SIG-M5 (cell line): Measurements from ENCODE around the gene HNRNPH2.

Experiments
- DNase-seq: peaks from one replicate; lab custom pipeline; 2025; lab: John Stamatoyannopoulos, UW

The HNRNPH2 gene, protein sequence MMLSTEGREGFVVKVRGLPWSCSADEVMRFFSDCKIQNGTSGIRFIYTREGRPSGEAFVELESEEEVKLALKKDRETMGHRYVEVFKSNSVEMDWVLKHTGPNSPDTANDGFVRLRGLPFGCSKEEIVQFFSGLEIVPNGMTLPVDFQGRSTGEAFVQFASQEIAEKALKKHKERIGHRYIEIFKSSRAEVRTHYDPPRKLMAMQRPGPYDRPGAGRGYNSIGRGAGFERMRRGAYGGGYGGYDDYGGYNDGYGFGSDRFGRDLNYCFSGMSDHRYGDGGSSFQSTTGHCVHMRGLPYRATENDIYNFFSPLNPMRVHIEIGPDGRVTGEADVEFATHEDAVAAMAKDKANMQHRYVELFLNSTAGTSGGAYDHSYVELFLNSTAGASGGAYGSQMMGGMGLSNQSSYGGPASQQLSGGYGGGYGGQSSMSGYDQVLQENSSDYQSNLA

DNA sequence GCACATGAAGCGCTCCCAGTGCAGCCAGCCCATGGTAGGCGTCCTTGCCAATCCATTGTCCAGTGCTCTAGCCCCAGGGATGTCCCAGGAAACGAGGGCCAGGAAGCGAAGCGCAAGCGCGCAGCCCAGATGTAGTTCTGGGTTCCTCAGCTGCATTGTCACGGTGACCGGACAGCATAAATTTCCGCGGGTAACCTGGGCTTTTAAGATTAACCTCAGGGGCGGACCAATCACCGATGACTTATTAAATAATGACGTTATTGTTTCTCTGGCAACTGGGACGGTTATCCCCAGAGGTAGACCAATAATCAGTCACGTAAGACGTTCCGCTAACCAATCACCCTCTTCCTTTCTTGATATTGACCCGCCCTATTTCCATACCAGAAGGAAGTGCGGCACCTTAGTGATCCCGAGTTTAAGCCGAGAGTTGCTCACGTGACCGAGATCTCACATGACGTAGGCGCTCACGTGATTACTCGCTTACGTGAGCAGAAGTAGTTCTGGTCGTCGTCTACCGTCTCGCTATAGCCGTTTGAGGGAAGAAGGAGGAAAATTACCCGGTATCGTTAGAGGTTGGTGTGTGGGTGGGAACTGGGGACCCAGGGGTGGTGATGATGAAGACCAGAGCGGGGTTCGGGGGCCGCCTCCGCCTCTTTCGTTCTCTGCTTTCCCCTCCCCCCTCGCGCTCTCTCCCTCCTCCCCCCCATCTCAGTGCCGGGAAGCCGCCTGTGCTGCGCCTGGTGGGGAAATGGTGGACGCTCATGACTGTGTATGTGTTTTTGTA is at the start of gene HNRNPH2, which contains the start of gene GLA:
Gene HNRNPH2 (plus strand): TSS at position 475 of the 784 bp plus-strand sequence. CDS start 3,767 bp downstream, outside the sequence.
Gene GLA (minus strand): TSS at position 178 of the 784 bp plus-strand sequence. CDS start 22 bp downstream, at position 156.
- peak; percentile 96 for DNase-seq

DNA sequence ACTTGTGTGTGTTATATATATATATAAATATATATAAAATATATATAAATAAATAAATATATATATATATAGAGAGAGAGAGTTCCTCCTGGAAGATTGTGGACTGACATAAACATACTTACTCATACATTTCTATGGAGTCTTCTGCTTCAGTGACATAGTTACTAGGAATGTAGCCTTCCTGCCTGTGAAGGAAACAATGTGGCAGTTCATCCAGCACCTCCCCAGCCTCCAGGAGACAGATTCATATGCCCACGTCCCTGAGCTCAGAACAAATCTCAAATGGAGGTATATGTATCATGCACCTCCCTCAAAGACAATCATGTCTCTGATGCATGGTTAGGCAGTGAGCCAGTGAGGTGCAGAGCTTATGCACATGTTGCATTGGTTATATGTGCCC is 48.1 kb upstream of the HNRNPH2 start:
- no peak for DNase-seq

DNA sequence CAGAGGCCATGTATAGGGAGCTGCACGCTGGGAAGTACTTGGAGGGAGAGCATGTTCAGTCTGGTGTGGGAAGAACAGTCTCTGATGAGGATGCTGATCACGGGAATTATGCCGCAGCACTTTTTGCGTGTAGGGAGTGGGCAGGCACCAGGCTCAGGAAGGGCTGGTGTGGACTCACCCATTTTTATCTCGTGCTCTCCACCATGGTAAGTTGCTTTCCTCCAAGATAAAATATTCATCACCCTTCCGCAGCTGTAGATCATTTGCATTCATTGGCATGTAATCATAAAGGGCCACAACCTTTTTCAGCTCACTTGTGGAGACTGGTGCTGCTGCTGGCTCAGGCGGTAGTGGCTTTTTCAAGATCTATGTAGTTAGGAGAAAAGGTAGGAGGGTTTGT is 47.6 kb upstream of the HNRNPH2 start:
- no peak for DNase-seq

DNA sequence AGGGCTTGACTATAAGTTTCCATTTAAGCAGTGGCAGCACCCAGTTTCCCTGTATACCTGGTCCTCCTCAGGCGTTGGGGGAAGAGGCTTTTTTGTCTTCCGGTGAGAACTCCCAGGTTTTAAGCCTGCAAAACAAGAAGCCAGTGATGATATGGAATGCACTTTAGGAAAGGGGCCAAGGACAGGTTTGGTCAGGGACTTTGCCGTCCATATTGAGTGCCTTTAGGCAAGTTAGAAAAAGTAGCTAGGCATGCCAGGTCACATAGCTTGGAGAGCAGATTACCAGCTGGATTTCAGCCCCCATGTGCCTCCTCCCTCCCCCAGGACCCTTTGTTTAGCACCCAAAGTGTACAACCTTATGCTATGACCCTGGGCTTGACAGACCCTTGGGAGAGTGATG is 45.9 kb upstream of the HNRNPH2 start:
- no peak for DNase-seq

DNA sequence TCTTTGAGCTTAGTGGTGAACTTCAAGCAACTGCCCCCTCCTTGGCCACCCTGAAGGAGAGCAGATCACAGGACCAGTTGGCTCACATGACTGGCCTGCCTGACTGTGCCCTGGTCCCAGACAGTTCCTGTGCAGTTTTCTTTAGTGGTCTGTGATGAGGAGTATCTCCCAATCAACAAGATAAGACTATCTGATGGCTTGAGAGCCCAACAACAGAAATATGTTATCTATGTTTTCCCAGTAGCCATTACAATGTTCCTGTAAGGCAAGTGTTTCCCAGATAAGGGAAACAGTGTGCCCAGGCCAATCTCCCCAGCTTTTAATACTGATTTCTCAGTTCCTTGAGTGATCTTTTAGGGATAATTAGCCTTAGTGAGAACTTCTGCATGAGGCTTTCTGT is 45.3 kb upstream of the HNRNPH2 start:
- no peak for DNase-seq

DNA sequence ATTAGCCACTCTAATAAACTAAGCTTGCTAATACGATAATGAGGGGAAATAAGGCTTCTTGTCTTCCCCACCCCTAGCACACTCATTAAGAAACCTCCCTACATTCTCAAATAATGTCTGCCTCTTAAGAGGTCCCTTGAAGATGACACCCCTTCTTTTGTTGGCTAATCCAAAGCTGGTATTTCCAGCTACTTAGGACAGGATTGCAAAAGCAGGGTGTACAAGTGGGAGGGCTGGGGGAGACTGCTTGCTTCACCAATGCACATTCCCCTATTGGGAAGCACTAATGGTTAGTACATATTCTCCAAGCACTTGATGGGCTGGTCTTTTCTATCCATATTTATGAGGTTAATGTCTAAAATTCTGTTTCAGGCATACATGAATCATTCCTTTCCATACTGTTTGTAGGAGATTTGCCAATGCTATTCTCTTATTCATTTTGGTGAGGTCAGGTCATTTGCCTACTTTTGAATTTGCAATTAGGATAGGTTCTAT is 42.7 kb upstream of the HNRNPH2 start:
- DNase-seq: no peak

DNA sequence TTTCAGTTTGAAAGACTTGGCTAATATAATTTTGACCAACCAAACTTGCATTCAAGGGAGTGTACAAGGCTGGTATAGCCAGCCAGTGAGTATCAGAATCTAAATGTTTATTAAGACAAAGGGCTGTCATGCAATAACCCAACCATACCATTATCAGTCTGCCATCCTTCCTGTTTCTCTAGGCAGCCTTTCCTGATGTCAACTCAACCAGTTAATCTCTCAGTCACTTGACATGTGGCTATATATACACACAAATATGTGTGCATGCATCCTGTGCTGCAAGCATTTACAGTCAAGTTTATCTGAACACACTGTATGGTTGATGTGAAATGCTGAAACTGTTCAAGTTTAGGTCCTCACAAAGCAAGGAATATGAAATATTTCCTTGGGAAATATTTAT is 39.2 kb upstream of the HNRNPH2 start:
- DNase-seq: no peak

DNA sequence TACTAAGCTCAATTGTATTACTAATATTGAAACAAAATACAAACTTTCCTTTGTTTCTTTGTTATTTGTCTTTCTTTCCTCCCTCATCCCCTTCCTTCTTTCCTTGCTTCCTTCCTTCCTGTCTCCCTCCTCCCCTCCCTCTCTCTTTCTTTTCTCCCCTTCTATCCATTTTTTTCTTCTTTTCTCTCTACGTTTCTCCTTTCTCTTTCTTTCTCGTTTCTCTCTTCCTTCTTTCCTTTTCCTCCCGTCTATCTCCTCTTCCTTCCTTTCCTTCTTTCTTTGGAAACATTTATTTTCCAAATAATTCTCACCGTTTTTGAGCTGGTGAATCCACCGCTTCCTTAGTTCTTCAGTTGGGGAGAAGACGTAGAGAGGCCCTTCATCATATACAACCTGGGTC is 38.3 kb upstream of the HNRNPH2 start:
- no peak for DNase-seq

DNA sequence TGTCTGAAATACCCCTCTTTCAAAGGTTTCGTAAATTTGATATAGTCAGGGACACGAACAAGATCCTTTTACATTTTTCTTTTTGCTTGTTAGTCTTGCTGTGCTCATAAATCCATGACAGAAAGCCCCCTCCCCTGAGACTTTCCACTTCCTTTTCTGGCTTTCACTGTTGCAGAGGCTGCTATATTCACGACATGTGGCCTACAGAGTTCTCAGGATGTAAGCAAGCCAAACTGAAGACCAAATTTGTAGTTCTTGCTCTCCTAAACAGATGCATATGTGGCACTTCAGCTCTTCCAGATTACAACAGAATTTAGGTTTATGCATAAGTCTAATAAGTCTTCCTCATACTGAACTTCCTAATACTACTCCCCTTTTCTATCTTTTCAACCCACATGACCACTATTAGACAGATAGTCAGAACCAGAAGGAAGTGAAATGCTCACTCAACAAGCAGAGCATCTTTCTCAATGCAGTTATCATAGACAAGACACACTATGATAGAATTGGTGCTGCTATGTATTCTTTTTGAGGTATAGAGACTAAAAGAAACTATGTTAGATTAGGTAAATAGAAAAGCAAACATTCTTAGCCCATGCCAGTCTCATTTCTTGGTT is 37.0 kb upstream of the HNRNPH2 start:
- DNase-seq: no peak

DNA sequence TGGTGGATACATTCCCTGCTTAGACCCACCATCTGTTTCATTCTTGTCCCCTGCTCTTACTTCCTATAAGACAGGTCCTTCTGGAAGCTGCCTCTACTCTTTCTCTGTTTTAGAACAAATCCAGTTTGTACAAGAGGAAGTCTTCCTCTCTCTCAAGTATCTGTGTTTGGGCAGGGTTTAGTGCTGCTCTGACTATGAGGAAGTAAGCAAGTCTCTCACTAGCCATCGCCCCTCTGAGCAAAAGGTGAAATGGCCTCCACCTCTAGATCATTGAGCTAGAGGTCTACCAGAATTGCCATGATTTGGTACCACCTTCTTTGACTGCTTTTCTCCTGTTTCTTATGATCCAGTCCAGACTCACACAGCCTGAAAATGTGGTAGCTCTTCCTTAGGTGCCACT is 30.5 kb upstream of the HNRNPH2 start:
- no peak for DNase-seq

DNA sequence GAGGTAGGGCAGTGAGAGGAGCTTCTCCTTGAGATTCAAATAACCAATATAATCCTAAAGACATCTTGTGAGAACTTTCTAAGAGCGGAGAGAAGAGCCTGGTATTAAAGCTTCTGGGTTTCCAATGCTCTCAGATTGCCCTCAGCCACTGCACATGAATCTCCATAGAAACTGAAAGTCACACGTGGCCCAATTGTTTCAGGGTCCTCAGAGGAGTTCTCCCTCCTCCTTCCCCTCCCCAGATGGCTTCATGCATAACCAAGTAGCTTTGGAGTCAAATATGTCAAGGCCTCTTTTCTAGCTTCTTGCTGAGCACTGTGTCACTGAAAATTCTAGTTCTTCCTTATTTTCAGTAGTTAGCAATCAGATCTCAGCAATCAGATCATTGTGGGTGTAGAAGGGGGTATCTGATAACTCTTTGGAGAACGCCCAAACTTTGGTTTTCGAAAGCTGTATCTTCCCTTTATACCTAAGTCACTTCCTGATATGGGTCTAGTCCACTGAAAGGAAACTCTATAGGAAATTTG is 24.3 kb upstream of the HNRNPH2 start:
- no peak for DNase-seq

DNA sequence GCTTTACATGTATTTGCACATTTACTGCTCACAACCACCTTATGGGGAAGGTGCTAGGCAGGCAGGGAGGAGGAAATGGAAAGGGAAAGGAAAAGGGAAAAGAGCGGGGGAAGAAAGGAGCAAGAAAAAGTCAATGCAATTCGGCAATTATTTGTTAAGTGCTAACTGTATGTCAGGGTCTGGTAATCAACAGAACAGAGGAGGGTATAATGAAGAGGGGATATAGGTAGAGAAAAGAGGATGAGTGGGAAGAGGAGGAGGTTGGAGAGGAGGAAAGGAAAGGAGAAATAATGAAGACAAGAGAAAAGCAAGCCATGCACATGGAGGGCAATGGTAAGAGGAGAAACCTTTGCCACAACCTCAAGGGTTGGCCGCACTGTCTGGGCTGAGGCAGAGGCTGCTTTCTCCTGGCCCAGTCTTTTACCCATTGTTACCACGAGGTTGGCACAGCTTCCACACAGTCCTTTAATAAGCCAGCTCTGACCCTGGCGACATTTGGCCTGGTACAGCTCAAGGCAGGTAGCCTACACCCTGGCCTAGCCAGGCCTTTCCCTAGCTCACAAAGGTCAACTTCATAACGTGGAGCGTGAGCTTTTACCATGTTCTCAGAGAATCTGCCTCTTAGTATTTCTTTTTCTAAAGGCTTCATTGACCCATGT is 22.9 kb upstream of the HNRNPH2 start:
- no peak for DNase-seq

DNA sequence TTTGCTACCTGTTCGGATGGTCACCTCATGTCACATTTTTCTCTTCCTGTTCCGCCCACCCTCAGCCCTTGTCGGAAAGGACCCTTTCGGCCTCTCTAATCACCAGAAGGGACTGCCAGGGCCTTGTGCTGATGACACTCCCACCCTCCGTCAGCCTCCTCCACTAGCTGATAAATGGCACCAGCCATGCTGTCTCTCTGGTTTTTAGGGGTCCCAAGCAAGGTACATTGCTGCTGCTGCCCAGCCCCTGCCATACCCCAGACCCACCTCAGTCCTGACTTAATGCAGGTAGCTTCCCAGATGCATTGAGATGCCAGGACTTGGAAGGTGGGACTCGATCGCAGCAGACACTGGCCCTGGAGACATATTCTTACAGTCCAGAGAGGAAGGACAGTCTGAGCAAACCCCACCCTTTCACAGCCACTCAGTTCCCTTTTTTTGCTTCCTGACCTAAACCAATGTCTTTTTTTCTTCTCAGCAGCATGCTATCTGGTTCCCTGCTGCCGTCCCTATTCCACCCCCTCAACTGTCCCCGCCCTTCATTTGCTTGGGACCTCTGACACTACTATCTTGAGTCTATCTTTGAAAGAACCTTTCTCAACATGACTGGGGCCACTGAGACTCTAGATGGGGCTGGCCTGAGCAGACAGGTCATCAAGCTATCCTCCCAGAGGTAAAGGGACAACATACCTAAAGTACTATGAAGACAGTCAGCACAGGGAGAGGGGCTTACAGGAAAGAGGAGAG is 22.1 kb upstream of the HNRNPH2 start, which contains the start of gene BTK:
Gene BTK (minus strand): TSS at position 397 of the 747 bp plus-strand sequence. CDS start 10,907 bp downstream, outside the sequence.
- peak; percentile 46 for DNase-seq

DNA sequence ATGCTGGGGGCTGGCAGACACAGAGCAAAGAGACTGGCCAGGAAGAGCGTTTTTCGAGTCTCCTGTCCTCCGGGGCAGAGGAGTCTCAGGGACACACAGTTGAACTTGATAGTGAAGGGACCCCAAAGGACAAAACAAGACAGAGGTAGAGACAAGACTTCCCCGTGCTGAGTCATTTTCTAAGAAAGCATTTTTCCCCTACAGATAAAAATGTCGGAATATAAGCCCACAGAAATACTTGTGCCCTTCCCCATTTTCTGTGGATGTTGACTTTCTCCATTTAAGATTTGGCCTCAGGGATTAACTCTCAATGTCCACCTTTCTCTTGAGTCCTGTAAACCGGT is 21.5 kb upstream of the HNRNPH2 start:
- no peak for DNase-seq

DNA sequence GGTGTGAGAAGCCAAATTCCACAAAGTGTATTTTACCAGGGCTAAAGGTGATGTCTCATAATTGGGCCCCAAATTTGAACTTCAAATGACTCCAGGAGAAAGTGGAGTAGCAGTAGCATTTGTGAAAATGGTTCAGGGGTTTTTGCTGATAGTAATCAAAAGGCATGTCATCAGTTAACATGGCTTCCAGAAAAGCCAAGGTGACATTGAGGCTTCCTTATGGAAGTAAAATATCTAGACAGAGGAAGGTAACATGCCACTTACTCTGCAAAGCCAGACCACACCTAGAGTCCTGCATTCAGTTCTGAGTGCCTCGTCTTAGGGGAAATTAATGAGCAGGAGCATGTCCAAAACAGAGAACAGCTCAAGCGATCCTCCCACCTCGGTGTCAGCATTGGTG is 19.4 kb upstream of the HNRNPH2 start:
- DNase-seq: no peak

DNA sequence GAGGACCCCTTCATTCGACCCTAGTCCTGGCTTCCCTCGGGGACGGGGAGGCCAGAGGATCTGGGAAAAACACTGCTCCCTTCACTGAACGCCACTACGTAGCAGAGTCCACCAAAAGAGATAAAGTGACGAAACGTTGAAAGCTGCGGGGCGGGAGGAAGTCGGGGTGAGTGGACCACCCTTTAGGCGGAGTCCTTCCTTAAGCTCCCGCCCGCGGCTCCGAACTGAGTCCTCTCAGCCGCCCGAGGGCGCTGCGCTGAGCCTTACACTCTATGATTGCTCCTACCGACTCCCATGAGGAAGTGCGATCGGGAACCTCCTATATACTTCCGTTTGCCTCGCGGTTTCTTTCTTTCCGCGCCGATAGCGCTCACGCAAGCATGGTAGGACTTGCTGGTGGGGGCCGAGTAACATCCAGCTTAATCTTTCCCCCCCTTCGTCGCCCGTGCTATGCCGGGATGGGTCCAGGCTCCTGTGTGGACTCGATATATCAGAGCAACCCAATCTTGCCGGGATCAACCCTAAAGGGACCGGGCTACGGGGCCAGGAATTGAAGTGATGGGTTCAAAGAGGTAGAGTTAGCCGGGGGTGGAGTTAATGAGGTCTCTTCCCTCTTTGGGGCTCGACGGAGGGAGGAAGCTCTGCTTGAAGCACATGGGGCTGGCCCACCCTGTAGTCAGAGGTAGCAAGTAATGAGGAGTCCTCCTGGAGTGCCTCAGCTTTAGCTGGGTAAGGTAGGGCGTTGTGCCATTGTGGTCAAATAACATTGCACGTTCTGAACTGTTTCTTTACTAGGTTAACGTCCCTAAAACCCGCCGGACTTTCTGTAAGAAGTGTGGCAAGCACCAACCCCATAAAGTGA is 17.1 kb upstream of the HNRNPH2 start, which contains the start of gene RPL36A:
Gene RPL36A (plus strand): TSS at position 348 of the 862 bp plus-strand sequence. CDS start 33 bp downstream, at position 381.
- peak; percentile 77 for DNase-seq

DNA sequence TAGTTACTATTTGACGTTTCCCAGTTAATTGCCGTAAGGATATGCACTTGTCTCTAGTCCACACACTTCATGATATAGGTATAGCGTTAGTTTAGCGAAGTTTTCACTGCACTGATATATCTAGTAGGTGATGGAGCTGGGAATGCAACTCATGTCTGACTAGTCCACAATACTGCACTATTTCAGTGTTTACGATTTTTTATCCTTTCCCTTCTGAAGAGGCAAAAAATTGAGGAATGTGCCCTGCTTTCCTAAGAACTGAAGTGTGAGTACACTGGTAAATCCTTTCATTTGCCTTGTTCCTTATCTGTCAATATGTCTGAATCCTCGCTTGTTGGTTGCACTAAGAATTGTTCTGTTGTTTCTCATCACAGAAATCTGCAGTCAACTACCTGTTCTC is 16.2 kb upstream of the HNRNPH2 start:
- no peak for DNase-seq

DNA sequence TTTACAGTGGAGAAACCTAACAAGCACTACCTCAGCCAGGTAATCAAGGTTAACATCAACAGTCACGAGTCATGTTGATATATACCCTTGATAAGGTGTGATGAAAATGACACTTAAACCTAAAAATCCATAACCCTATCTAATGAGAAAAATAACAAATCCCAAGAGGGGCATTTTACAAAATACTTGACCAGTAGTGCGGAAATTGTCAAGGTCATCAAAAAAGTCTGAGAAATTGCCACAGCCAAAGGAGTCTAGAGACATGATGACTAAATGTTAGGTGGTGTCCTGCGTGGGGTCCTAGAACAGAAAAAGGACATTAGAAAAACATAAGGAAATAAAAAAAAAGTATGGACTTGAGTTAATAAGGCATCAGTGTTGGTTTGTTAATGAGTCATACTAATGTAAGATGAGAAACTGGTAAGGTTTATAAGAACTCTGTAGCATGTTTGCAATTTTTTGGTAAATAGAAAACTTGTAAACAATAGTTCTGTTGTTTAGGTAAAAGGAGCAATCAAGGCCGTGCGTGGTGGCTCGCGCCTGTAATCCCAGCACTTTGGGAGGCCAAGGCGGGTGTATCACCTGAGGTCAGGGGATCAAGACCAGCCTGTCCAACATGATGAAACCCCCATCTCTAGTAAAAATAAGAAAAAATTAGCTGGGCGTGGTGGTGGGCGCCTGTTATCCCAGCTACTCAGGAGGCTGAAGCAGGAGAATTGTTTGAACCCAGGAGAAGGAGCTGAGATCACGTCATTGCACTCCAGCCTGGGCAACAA is 14.3 kb upstream of the HNRNPH2 start:
- DNase-seq: no peak

DNA sequence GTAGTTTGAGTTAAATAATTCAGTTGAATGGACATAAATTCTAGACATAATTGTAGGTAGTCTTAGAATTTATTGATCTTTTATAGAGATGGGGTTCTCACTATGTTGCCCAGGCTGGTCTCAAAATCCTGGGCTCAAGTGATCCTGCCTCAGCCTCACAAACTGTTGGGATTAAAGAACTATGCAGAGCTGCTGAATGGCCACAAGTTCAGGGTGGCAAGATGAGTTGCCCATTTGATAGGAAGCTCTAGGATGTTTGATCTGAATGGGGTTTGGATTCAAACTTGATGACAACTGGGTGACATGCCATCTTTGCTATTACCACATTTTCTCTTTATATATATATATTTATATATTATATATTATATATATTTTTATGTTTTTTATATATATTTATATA is 13.7 kb upstream of the HNRNPH2 start:
- no peak for DNase-seq
